IPS-18c (cell line): ENCODE data around the gene LRMDA.

Source experiments
- H3K4me3 ChIP-seq: 2 replicates; pipeline ENCODE4 v1.7.0; 2013; ENCODE audit warnings: low read depth, mild to moderate bottlenecking, low read length, moderate library complexity; ENCODE audit not compliant: insufficient read depth
- H3K9me3 ChIP-seq: one replicate; pipeline ENCODE4 v1.6.1; 2013; ENCODE audit warnings: mild to moderate bottlenecking, low read length, moderate library complexity; ENCODE audit not compliant: control insufficient read depth, insufficient read depth

The LRMDA gene

DNA sequence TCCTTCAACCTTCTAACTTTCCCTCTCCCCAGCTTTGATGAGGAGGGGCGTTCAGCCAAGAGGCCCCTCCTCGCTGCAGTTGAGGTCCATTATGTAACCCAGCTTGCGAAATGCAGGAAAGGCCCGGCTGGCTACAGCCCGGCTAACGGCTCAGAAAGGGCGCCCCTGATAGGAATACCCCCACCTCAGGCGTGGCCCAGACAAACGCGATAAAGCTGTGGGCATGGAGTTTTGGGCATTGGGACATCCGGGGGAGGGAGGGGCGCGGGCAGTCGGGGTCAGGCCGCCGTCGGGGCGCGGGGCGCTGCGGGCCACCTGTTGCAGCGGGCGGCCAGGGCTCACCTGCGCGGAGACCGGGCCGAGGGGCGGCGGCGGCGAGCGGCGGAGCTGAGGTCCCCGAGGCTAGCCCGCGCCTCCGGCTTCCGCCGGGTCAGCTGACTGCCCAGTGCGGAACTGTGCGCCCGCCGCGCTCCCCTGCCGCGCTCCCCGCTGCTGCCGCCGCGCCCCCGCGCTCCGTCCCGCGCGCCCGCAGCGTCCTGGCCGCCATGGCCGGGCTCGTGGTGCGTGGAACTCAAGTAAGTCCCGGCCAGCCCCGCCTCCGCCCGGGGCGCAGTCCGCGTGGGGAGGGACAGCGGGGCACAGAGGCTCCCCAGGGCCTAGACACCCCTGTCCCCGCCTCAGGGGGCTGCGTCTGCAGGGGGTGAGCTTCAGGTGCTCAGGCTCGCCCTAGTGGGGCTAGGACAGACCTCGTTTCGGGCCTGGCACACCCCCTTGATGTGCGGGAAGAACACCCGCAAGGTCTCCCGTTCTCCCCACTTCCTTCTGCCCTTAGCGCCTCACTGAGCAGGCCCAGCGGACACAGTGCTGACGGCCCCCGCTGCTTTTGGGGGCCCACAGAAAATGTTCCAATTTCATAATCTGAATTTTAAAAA is at the start of gene LRMDA:
Gene LRMDA, plus strand, starts transcription at position 445 of the 932 bp plus-strand sequence.
- H3K4me3 ChIP-seq: peak within 1 kb of the TSS; percentile 28
- H3K9me3 ChIP-seq: no peaks in the 10 kb centered on the region

GRCh38 chr10:75386128-75386527 is 45.3 kb upstream of the LRMDA start:
- H3K9me3 ChIP-seq: peaks cover 5% of the 10 kb centered on the region
- no peak overlapping the region for H3K4me3 ChIP-seq

GRCh38 chr10:75388082-75388481 is 43.3 kb upstream of the LRMDA start:
- Histone ChIP-seq H3K4me3 (no peak overlapping the region), H3K9me3 (peaks cover 5% of the 10 kb centered on the region)

- H3K4me3 ChIP-seq: no peak overlapping the region
- H3K9me3 ChIP-seq: peaks cover 5% of the 10 kb centered on the region
Measured at GRCh38 chr10:75390178-75390577, 41.2 kb upstream of the LRMDA start.

- Histone ChIP-seq H3K4me3 (no peak overlapping the region), H3K9me3 (peaks cover 3% of the 10 kb centered on the region)
Measured at GRCh38 chr10:75392271-75392670, 39.2 kb upstream of the LRMDA start.

DNA sequence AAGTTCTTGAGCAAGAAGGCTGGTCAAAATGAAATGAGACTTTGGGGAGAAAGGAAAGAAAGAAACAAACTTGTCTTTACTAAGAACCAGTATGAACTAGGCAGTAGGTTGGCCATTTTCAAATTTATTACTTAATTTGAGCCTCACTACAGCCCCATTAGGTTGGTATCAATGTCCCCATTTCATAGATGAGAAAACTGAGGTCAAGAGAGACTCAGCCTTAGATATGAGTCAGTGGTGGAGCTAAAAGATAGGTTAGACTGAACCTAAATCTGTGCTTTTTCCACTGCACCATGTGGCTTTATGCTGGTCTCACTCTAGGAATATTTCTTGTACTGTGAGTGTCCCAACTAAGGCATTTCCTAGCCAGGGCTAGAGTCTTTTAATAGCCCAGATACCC is 38.7 kb upstream of the LRMDA start:
- Histone ChIP-seq H3K4me3 (no peak overlapping the region), H3K9me3 (no peaks in the 10 kb centered on the region)

- H3K4me3 ChIP-seq: no peak overlapping the region
- H3K9me3 ChIP-seq: no peaks in the 10 kb centered on the region
Measured at GRCh38 chr10:75394221-75394620, 37.2 kb upstream of the LRMDA start.

DNA sequence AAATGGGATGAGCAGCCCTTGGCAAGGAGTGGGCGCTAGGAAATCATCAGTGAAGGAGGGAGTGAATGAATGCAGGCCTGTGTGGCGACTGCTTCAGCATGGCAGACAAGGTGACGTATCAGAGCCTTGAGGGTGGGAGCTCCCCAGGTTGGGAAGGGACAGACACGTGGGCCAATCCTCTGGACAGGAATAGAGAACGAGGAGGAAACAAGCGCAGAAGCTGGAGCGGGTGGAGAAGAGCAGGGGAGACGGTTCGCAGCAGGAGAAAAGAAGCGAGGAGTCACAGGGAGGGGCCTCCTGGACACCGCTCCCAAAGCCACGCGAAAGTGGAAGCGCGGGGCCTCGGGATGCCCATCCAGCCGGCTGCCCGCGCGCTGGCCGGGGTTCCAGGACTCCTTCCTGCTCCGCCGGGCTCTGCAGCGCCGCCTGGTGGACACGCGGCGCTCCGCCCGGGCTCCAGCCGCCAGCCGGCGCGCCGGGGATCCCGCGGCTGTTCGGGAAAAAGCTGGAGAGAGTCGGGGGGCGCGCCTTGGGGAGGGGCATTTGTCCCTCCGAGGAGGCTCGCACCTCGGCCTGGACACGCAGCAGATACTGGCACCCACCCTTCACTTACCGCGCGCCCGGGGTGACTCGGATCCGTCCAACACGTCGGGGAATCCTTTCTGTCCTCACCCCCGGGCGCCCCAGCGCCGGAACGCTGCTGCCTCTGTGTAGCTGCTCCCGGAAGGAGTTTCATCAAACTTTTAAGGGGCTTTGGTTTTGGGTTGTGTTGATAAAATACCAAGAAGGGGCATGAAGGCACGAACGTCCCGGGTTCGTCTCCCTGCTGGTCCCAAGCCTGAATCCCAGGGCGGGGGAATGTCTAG is 36.1 kb upstream of the LRMDA start:
- Histone ChIP-seq H3K4me3 (peak overlapping the region; percentile 49), H3K9me3 (no peaks in the 10 kb centered on the region)

GRCh38 chr10:75395932-75396630 is 35.3 kb upstream of the LRMDA start:
- no peaks in the 10 kb centered on the region for H3K9me3 ChIP-seq
- peak overlapping the region; percentile 49 for H3K4me3 ChIP-seq

GRCh38 chr10:75396631-75397495 is 34.6 kb upstream of the LRMDA start:
- Histone ChIP-seq H3K9me3 (no peaks in the 10 kb centered on the region), H3K4me3 (peak overlapping the region; percentile 49)

- H3K9me3 ChIP-seq: no peaks in the 10 kb centered on the region
- H3K4me3 ChIP-seq: peak overlapping the region; percentile 34; the same call in 1 of the 2 replicates
Measured at GRCh38 chr10:75397496-75398199, 33.8 kb upstream of the LRMDA start.

DNA sequence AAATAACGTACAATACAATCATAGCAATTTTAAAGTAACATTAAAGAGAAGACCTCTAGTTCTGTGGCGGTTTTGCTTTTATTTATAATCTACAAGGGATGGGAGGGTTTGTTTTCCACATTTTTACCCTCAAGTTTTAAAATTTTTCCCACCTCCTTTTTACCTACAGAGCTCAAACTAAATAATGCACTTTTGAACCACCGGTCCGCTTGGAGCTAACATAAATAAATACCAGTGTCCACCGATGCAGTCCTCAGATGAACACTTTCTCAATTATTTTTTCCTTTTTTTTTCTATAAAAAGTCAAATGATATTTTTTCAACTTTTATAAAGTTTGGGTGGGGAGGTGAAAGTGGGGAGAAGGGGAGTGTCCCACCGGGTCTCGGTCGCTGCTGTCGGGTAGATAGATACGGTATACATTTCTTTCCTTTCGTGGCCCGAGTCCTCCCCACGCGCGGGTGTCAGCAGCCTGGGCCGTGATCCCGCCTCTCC is 33.2 kb upstream of the LRMDA start:
- no peaks in the 10 kb centered on the region for H3K9me3 ChIP-seq
- H3K4me3 ChIP-seq: peak overlapping the region; percentile 49; the same call in 1 of the 2 replicates

GRCh38 chr10:75398692-75399460 is 32.5 kb upstream of the LRMDA start:
- no peaks in the 10 kb centered on the region for H3K9me3 ChIP-seq
- peak overlapping the region; percentile 49; the same call in 1 of the 2 replicates for H3K4me3 ChIP-seq

DNA sequence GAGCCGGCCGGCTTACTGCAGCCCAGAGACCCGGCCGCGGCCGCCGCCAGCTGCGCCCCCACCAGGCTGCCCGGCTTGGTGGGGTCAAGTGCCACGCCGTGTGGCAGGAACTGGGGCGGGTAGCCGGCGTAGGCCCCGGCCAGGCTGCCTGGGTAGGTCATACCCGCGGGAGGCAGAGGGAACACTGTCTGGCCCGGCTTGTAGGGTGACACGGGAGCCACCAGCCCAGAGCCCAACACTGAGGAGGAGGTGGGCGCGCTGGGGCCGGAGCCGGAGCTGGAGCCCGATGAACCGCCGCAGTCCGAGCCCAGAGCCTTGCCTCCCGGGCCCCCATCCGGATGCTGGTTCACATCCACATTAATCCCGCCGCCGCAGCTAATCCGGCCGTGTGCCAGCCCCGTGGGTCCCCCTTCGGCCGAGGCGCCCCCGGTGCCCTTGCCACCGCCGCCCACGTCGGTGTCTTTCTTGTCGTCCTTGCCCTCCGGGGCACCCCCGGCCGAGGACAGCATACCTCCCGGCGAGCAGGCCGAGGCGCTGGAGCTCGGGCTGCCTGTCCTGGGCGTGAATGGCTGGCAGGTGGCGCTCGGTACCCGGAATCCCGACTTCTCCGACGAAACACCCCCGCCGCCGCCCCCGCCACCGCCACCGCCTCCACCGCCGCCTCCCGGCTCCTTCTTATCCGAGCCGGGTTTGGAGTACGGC is 31.8 kb upstream of the LRMDA start:
- no peaks in the 10 kb centered on the region for H3K9me3 ChIP-seq
- peak overlapping the region; percentile 84 for H3K4me3 ChIP-seq
